ENCODE results near the gene FBLN2.

- TF ChIP-seq, protein P1, sequence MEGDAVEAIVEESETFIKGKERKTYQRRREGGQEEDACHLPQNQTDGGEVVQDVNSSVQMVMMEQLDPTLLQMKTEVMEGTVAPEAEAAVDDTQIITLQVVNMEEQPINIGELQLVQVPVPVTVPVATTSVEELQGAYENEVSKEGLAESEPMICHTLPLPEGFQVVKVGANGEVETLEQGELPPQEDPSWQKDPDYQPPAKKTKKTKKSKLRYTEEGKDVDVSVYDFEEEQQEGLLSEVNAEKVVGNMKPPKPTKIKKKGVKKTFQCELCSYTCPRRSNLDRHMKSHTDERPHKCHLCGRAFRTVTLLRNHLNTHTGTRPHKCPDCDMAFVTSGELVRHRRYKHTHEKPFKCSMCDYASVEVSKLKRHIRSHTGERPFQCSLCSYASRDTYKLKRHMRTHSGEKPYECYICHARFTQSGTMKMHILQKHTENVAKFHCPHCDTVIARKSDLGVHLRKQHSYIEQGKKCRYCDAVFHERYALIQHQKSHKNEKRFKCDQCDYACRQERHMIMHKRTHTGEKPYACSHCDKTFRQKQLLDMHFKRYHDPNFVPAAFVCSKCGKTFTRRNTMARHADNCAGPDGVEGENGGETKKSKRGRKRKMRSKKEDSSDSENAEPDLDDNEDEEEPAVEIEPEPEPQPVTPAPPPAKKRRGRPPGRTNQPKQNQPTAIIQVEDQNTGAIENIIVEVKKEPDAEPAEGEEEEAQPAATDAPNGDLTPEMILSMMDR (IDR thresholded peaks at IDR 0.05 in 2 of 3, conservative IDR thresholded peaks at IDR 0.05 in 1 of 3; ENCODE audit: control insufficient read depth in 2 of 3, extremely low read depth in 1 of 3, insufficient read depth in 1 of 3, low read depth in 3 of 3, low read length in 3 of 3): no peak
- TF ChIP-seq TCF7 (IDR thresholded peaks at IDR 0.05; ENCODE audit: borderline replicate concordance) (no peak), SPI1 (IDR thresholded peaks at IDR 0.05; ENCODE audit: borderline replicate concordance, insufficient read depth, low read depth, low read length) (no peak), CEBPB (IDR thresholded peaks at IDR 0.05; ENCODE audit: borderline replicate concordance in 1 of 2, low read depth in 2 of 2, low read length in 2 of 2) (no peak), MEF2B (IDR thresholded peaks at IDR 0.05; ENCODE audit: partially characterized antibody, poor library complexity, severe bottlenecking) (no peak), ESRRA (IDR thresholded peaks at IDR 0.05; ENCODE audit: low read length) (no peak), MLLT1 (IDR thresholded peaks at IDR 0.05) (no peak), BCLAF1 (IDR thresholded peaks at IDR 0.05) (no peak), STAT3 (IDR thresholded peaks at IDR 0.05; ENCODE audit: low read depth, low read length) (no peak)
- TF ChIP-seq, protein P2, sequence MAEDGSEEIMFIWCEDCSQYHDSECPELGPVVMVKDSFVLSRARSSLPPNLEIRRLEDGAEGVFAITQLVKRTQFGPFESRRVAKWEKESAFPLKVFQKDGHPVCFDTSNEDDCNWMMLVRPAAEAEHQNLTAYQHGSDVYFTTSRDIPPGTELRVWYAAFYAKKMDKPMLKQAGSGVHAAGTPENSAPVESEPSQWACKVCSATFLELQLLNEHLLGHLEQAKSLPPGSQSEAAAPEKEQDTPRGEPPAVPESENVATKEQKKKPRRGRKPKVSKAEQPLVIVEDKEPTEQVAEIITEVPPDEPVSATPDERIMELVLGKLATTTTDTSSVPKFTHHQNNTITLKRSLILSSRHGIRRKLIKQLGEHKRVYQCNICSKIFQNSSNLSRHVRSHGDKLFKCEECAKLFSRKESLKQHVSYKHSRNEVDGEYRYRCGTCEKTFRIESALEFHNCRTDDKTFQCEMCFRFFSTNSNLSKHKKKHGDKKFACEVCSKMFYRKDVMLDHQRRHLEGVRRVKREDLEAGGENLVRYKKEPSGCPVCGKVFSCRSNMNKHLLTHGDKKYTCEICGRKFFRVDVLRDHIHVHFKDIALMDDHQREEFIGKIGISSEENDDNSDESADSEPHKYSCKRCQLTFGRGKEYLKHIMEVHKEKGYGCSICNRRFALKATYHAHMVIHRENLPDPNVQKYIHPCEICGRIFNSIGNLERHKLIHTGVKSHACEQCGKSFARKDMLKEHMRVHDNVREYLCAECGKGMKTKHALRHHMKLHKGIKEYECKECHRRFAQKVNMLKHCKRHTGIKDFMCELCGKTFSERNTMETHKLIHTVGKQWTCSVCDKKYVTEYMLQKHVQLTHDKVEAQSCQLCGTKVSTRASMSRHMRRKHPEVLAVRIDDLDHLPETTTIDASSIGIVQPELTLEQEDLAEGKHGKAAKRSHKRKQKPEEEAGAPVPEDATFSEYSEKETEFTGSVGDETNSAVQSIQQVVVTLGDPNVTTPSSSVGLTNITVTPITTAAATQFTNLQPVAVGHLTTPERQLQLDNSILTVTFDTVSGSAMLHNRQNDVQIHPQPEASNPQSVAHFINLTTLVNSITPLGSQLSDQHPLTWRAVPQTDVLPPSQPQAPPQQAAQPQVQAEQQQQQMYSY (CRISPR knock-in tag; IDR thresholded peaks at IDR 0.05): no peak
These were observed 11.0 kb downstream of the FBLN2 start for GRCh38 chr3:13559764-13560525.

Measured in GM12878 (cell line).